H1 (cell line): ENCODE measurements around the gene SORBS1. TPM values are rescaled to one million over a fixed set of nuclear protein-coding genes. Genes with fewer than 3 reads are reported as not detected.

Experiments used
- CTCF ChIA-PET: fragments of 300-600 bp; sonication (Branson Sonifier 250); formaldehyde crosslinking; loops from one replicate; lab custom pipeline; 2021; ENCODE audit not compliant: partially characterized antibody; lab: Charles Lee
- POLR2A ChIA-PET: fragments of 300-600 bp; sonication (Branson Sonifier 250); formaldehyde crosslinking; loops from one replicate; lab custom pipeline; 2021; ENCODE audit warnings: inconsistent platforms; ENCODE audit not compliant: partially characterized antibody; lab: Charles Lee
- DNase-seq, 2 experiments: peaks; one replicate each; pipeline versions ENCODE4 v3.0.0 to v3.0.0-alpha.2; 2010 to 2022; ENCODE audit warnings: low spot score in 2 of 2, low read depth in 1 of 2, mixed read lengths in 1 of 2
- FAIRE-seq: peaks from 2 replicates; lab custom pipeline; 2011; peaks lifted over from hg19 to GRCh38; lab: Jason Lieb, UNC
- H2AFZ ChIP-seq: 2 replicates; pipeline ENCODE4 v1.8.1; 2012; ENCODE audit warnings: low read length, inconsistent platforms
- H2AK5ac ChIP-seq: 2 replicates; pipeline ENCODE4 v1.6.1; 2013; ENCODE audit warnings: low read depth, low read length
- H2BK120ac ChIP-seq: replicated peaks from 2 replicates; pipeline ENCODE3; 2013; ENCODE audit warnings: low read depth, low read length, inconsistent platforms
- H2BK12ac ChIP-seq: 2 replicates; pipeline ENCODE4 v1.6.1; 2013; ENCODE audit warnings: low read depth, low read length
- H2BK15ac ChIP-seq: 2 replicates; pipeline ENCODE4 v1.6.1; 2013; ENCODE audit warnings: low read length
- H2BK20ac ChIP-seq: 2 replicates; pipeline ENCODE4 v1.6.1; 2013; ENCODE audit warnings: low read length
- H2BK5ac ChIP-seq: 2 replicates; pipeline ENCODE4 v1.6.1; 2013; ENCODE audit warnings: low read depth, low read length
- H3K14ac ChIP-seq: 2 replicates; pipeline ENCODE4 v1.6.1; 2013; ENCODE audit warnings: inconsistent platforms; ENCODE audit not compliant: insufficient read length
- H3K18ac ChIP-seq: 2 replicates; pipeline ENCODE4 v1.6.1; 2013; ENCODE audit warnings: low read length; ENCODE audit errors: extremely low read depth
- H3K23ac ChIP-seq: 2 replicates; pipeline ENCODE4 v1.6.1; 2013; ENCODE audit warnings: inconsistent platforms; ENCODE audit not compliant: insufficient read length
- H3K23me2 ChIP-seq: 2 replicates; pipeline ENCODE4 v1.6.1; 2013; ENCODE audit warnings: low read depth, low read length
- H3K27ac ChIP-seq: 2 replicates; pipeline ENCODE4 v1.6.1; 2011; ENCODE audit warnings: low read depth, low read length, inconsistent platforms
- H3K27me3 ChIP-seq, 4 experiments: replicated peaks in 1 of 4; 1 replicate in 1 of 4; 2 replicates in 3 of 4; pipeline versions ENCODE4 v1.6.1 to v1.8.1; 2011 to 2013; ENCODE audit warnings: low read length in 3 of 4, mild to moderate bottlenecking in 3 of 4, inconsistent platforms in 2 of 4, mixed read lengths in 2 of 4, moderate library complexity in 1 of 4; ENCODE audit not compliant: control insufficient read depth in 3 of 4, insufficient read depth in 3 of 4; ENCODE audit errors: extremely low read depth in 1 of 4
- H3K36me3 ChIP-seq, 4 experiments: 2 replicates each; pipeline versions ENCODE4 v1.6.1 to v1.8.1; 2011 to 2013; ENCODE audit warnings: mild to moderate bottlenecking in 4 of 4, low read length in 3 of 4, moderate library complexity in 2 of 4, control low read depth in 1 of 4, inconsistent platforms in 1 of 4; ENCODE audit not compliant: insufficient read depth in 4 of 4, control insufficient read depth in 2 of 4
- H3K4ac ChIP-seq: replicated peaks from 2 replicates; pipeline ENCODE3; 2013; ENCODE audit warnings: low read length, low read depth, mixed read lengths, inconsistent platforms; ENCODE audit not compliant: insufficient read length
- H3K4me1 ChIP-seq, 4 experiments: replicated peaks in 1 of 4; 1 replicate in 1 of 4; 2 replicates in 3 of 4; pipeline versions ENCODE4 v1.6.1 to v1.8.1; 2011 to 2013; ENCODE audit warnings: low read length in 3 of 4, inconsistent platforms in 2 of 4, mixed read lengths in 1 of 4; ENCODE audit not compliant: insufficient read depth in 4 of 4, control insufficient read depth in 3 of 4
- H3K4me2 ChIP-seq, 2 experiments: 2 replicates each; pipeline versions ENCODE4 v1.6.1 to v1.8.1; 2011 to 2013; ENCODE audit warnings: low read depth in 2 of 2, low read length in 2 of 2, control low read depth in 1 of 2, inconsistent platforms in 1 of 2, mild to moderate bottlenecking in 1 of 2; ENCODE audit not compliant: insufficient read depth in 1 of 2
- H3K4me3 ChIP-seq, 4 experiments: fragments of 200-600, 300-600 bp in 1 of 4; sonication (generic), shearing (Covaris generic), sonication (Bioruptor Twin) in 1 of 4; 2 replicates each; pipeline versions ENCODE4 v1.5.1 to v1.8.1; 2011 to 2016; ENCODE audit warnings: low read length in 4 of 4, low read depth in 3 of 4, control low read depth in 2 of 4, inconsistent platforms in 2 of 4, mild to moderate bottlenecking in 2 of 4, mixed read lengths in 1 of 4, moderate library complexity in 1 of 4; ENCODE audit not compliant: insufficient read depth in 2 of 4; ENCODE audit errors: extremely low read depth in 1 of 4
- H3K56ac ChIP-seq: replicated peaks from 2 replicates; pipeline ENCODE3; 2013; ENCODE audit warnings: low read depth, mild to moderate bottlenecking, mixed read lengths, low read length, inconsistent platforms; ENCODE audit not compliant: insufficient read length
- H3K79me1 ChIP-seq: 2 replicates; pipeline ENCODE4 v1.6.1; 2013; ENCODE audit warnings: low read depth, low read length, control low read depth
- H3K79me2 ChIP-seq, 2 experiments: 2 replicates each; pipeline versions ENCODE4 v1.6.1 to v1.8.1; 2012 to 2013; ENCODE audit warnings: low read length in 2 of 2, mild to moderate bottlenecking in 2 of 2, inconsistent platforms in 1 of 2; ENCODE audit not compliant: insufficient read depth in 2 of 2, control insufficient read depth in 1 of 2
- H3K9ac ChIP-seq, 4 experiments: replicated peaks in 1 of 4; 1 replicate in 1 of 4; 2 replicates in 3 of 4; pipeline versions ENCODE4 v1.6.1 to v1.8.1; 2011 to 2013; ENCODE audit warnings: low read depth in 3 of 4, low read length in 3 of 4, control low read depth in 2 of 4, mild to moderate bottlenecking in 2 of 4, moderate library complexity in 2 of 4, inconsistent platforms in 1 of 4; ENCODE audit errors: extremely low read depth in 1 of 4
- H3K9me3 ChIP-seq, 2 experiments: 2 replicates each; pipeline versions ENCODE4 v1.6.1 to v1.8.1; 2012 to 2013; ENCODE audit warnings: mild to moderate bottlenecking in 2 of 2, moderate library complexity in 2 of 2, control low read depth in 1 of 2, inconsistent platforms in 1 of 2, low read depth in 1 of 2, low read length in 1 of 2, mixed read lengths in 1 of 2; ENCODE audit not compliant: insufficient read depth in 2 of 2
- H4K20me1 ChIP-seq, 2 experiments: replicated peaks in 1 of 2; 2 replicates each; pipeline versions ENCODE3 to v1.8.1; 2011 to 2013; ENCODE audit warnings: inconsistent platforms in 2 of 2, low read length in 2 of 2, mild to moderate bottlenecking in 1 of 2; ENCODE audit not compliant: insufficient read depth in 2 of 2, control insufficient read depth in 1 of 2
- H4K5ac ChIP-seq: 2 replicates; pipeline ENCODE4 v1.6.1; 2013; ENCODE audit warnings: low read length, low read depth, mixed read lengths, inconsistent platforms; ENCODE audit not compliant: insufficient read length
- H4K8ac ChIP-seq: 2 replicates; pipeline ENCODE4 v1.8.0; 2013; ENCODE audit warnings: mild to moderate bottlenecking, moderate library complexity, low read length, inconsistent platforms; ENCODE audit not compliant: insufficient read depth; ENCODE audit errors: extremely low read depth
- H4K91ac ChIP-seq: replicated peaks from 2 replicates; pipeline ENCODE3; 2013; ENCODE audit warnings: low read length, mixed read lengths, inconsistent platforms; ENCODE audit not compliant: insufficient read length
- CBX5 ChIP-seq: fragments of 300-800, 300-1000 bp; sonication (generic); IDR thresholded peaks from 2 replicates; pipeline ENCODE4 v1.7.1; 2016; ENCODE audit warnings: antibody characterized with exemption, low read length, low read depth
- CEBPB ChIP-seq: IDR thresholded peaks from 2 replicates; pipeline ENCODE4 v1.6.1; 2012; ENCODE audit warnings: low read depth, low read length
- KDM1A ChIP-seq: fragments of 200-600, 300-600 bp; sonication (generic); IDR thresholded peaks from 2 replicates; pipeline ENCODE4 v1.7.1; 2016; ENCODE audit warnings: mild to moderate bottlenecking, low read length, borderline replicate concordance
- WGBS, 2 experiments: shearing (Covaris generic) in 1 of 2; methylation state at CpG; one replicate each; pipeline versions ENCODE4 v1.1.6 to v1.1.7; 2013 to 2015; ENCODE audit warnings: low lambda C conversion rate in 2 of 2, mixed read lengths in 2 of 2, inconsistent platforms in 1 of 2, low coverage in 1 of 2, missing lambda C conversion rate in 1 of 2; ENCODE audit not compliant: insufficient replicate concordance in 2 of 2, insufficient coverage in 1 of 2, insufficient read length in 1 of 2; ENCODE audit errors: extremely low coverage in 1 of 2, missing lambda C conversion rate in 1 of 2; 5-methylcytosine and 5-hydroxymethylcytosine counted together
- polyA plus RNA-seq, 7 experiments: library from polyadenylated mRNA; depleted of rRNA in 3 of 7; stranded (reverse) in 5 of 7; unstranded in 2 of 7; fragments of >200 nt in 5 of 7; fragments of 200-250 nt in 2 of 7; gene quantifications; 1 replicate in 5 of 7; 2 replicates in 1 of 7; 4 replicates in 1 of 7; pipeline versions ENCODE4 v1.2.1 to v1.2.3, GENCODE V29; 2011 to 2013; ENCODE audit warnings: missing spikeins in 2 of 7, mixed read lengths in 2 of 7
- total RNA-seq: library from RNA; stranded (reverse); fragmentation: NEBNext Ultra II Directional; extraction: Animal tissue kit (Norgen Biotek cat#: 25700); gene quantifications from 2 replicates; pipeline ENCODE4 v1.2.1, GENCODE V29; 2021

The SORBS1 gene
- total and polyA plus RNA-seq, 2 of the 8 experiments (the other 6 are each of a cell fraction or from before 2014, with no cell fraction given) = 16.0 to 35.0 TPM

GRCh38 chr10:95278061-95278988, 282.8 kb downstream of the SORBS1 start:
- no peak overlapping the region for H3K23ac ChIP-seq
- no peak for FAIRE-seq
- CTCF ChIA-PET = interaction anchor here (0.7 to 4.1 kb wide), 9 partner anchors 10 to 648 kb away, joined by 3 to 23 read pairs (median 4); no protein-coding TSS in a partner anchor
- H3K23me2 ChIP-seq = no peaks in the 10 kb centered on the region
- H2BK120ac ChIP-seq = no peak overlapping the region
- peaks cover 27 to 98% of the 10 kb centered on the region in 2 experiments for H3K79me2 ChIP-seq
- peak overlapping the region in 1 of 2 experiments; percentile 39; a peak in 2 of 4 replicates for H3K4me2 ChIP-seq
- no peak overlapping the region for H3K9ac ChIP-seq
- H3K9me3 ChIP-seq = no peaks in the 10 kb centered on the region
- H3K4me1 ChIP-seq = peaks cover 0 to 20% (median 8%) of the 10 kb centered on the region in 4 experiments; a peak in 3 of 7 replicates
- H2AFZ ChIP-seq = no peak overlapping the region
- H3K18ac ChIP-seq = no peak overlapping the region
- 80% methylated on average over 6 of the region's 6 CpGs; no CpG with 5 or more reads in 1 of the 2 experiments for WGBS, 2 experiments
- H3K36me3 ChIP-seq = no peaks in the 10 kb centered on the region
- no peak overlapping the region for H3K56ac ChIP-seq
- H3K4me3 ChIP-seq = no peak overlapping the region
- no peak overlapping the region for H4K8ac ChIP-seq
- H3K4ac ChIP-seq = no peak overlapping the region
- no peak overlapping the region for H2BK15ac ChIP-seq
- H2BK12ac ChIP-seq = no peak overlapping the region
- no peaks in the 10 kb centered on the region for H3K27me3 ChIP-seq
- no peak overlapping the region for H3K14ac ChIP-seq
- H2AK5ac ChIP-seq = no peak overlapping the region
- no peak overlapping the region for H2BK5ac ChIP-seq
- peaks cover 8% of the 10 kb centered on the region for H3K79me1 ChIP-seq
- no peak overlapping the region for H3K27ac ChIP-seq
- H2BK20ac ChIP-seq = no peak overlapping the region
- peak; percentile 47; the same call in 1 of the 2 replicates for TF ChIP-seq CEBPB
- no peak for TF ChIP-seq CBX5
- TF ChIP-seq KDM1A = no peak
- POLR2A ChIA-PET = interaction anchor here (1.2 to 4.1 kb wide), 3 partner anchors 10 to 14 kb away, joined by 3 to 18 read pairs (median 6); partner anchors contain the start of gene PDLIM1
- peaks cover 0 to 4% of the 10 kb centered on the region in 2 experiments for H4K20me1 ChIP-seq
- H4K91ac ChIP-seq = no peak overlapping the region
- DNase-seq = peak in 1 of 2 experiments; percentile 40
- H4K5ac ChIP-seq = no peak overlapping the region
